ENCODE data around the gene MLH3.

MLH3 gene

GRCh38 chr14:74973003-74973653 lies 78.1 kb downstream of the MLH3 start:
- Mint-ChIP-seq H3K27me3 (peaks cover 29% of the 10 kb centered on the region), H3K27ac (no peak overlapping the region), H3K36me3 (no peaks in the 10 kb centered on the region), H3K4me3 (no peak overlapping the region), H3K9me3 (no peaks in the 10 kb centered on the region), H3K4me1 (peaks cover 3% of the 10 kb centered on the region)
- DNase-seq, result peak; percentile 38
- CTCF ChIA-PET, result interaction anchor here (1.0 to 1.7 kb wide), 3 partner anchors 27 to 115 kb away, joined by 3 to 4 read pairs (median 3); no protein-coding TSS in a partner anchor

- Mint-ChIP-seq H3K9me3 (no peaks in the 10 kb centered on the region), H3K4me3 (no peak overlapping the region), H3K36me3 (no peaks in the 10 kb centered on the region), H3K4me1 (peaks cover 3% of the 10 kb centered on the region), H3K27ac (no peak overlapping the region), H3K27me3 (peaks cover 40% of the 10 kb centered on the region)
- CTCF ChIA-PET, result interaction anchor here (0.8 to 0.9 kb wide), 2 partner anchors 18 to 108 kb away, joined by 3 read pairs; no protein-coding TSS in a partner anchor
- DNase-seq, result no peak
Observed at GRCh38 chr14:74968811-74969210, 82.5 kb downstream of the MLH3 start.

GRCh38 chr14:74965486-74966153 lies 85.6 kb downstream of the MLH3 start:
- Mint-ChIP-seq H3K4me1 (peaks cover 3% of the 10 kb centered on the region), H3K27ac (no peak overlapping the region), H3K9me3 (no peaks in the 10 kb centered on the region), H3K36me3 (no peaks in the 10 kb centered on the region), H3K27me3 (peaks cover 55% of the 10 kb centered on the region), H3K4me3 (no peak overlapping the region)
- no peak for DNase-seq
- CTCF ChIA-PET, result interaction anchor here (1.4 to 2.1 kb wide), 3 partner anchors 20 to 123 kb away, joined by 4 to 11 read pairs (median 9); no protein-coding TSS in a partner anchor

GRCh38 chr14:74964787-74965485 lies 86.3 kb downstream of the MLH3 start:
- DNase-seq, result no peak
- H3K27me3 Mint-ChIP-seq, result peaks cover 52% of the 10 kb centered on the region
- no peaks in the 10 kb centered on the region for H3K9me3 Mint-ChIP-seq
- no peak overlapping the region for H3K27ac Mint-ChIP-seq
- peaks cover 3% of the 10 kb centered on the region for H3K4me1 Mint-ChIP-seq
- CTCF ChIA-PET, result interaction anchor here (1.4 to 2.1 kb wide), 4 partner anchors 19 to 124 kb away, joined by 4 to 11 read pairs (median 6); no protein-coding TSS in a partner anchor
- no peak overlapping the region for H3K4me3 Mint-ChIP-seq
- no peaks in the 10 kb centered on the region for H3K36me3 Mint-ChIP-seq
